ENCODE data around the gene DNAJB9.
"Not testable (repeated sequence)": the region's sequence is repeated elsewhere in the genome, so short reads cannot be mapped to it uniquely, and the experiment has no call there.

Gene DNAJB9

GRCh38 chr7:108569381-108570145 lies at the start of gene DNAJB9, which contains the start of gene THAP5:
Gene DNAJB9 (plus strand): TSS chr7:108569874. CDS start chr7:108571727, 1,853 bp downstream.
Gene THAP5 (minus strand): TSS chr7:108569706. CDS start chr7:108569569, 137 bp downstream.
- peak; percentile 98 to 100 for DNase-seq

- DNase-seq, result no peak
Observed at GRCh38 chr7:108522780-108523179, 46.9 kb upstream of the DNAJB9 start.

- DNase-seq, result peak in 1 of 2 donors; percentile 87
Observed at GRCh38 chr7:108525327-108525984, 44.2 kb upstream of the DNAJB9 start.

- DNase-seq, result peak; percentile 99 to 100
Observed at GRCh38 chr7:108525985-108526767, 43.5 kb upstream of the DNAJB9 start, which contains the start of gene PNPLA8. Gene PNPLA8 (minus strand): TSS chr7:108526135. CDS start chr7:108515491, 10,644 bp downstream.

- DNase-seq, result no peak
Observed at GRCh38 chr7:108526768-108527017, 43.0 kb upstream of the DNAJB9 start.

- DNase-seq, result no peak
Observed at GRCh38 chr7:108528183-108528712, 41.4 kb upstream of the DNAJB9 start.

- no peak for DNase-seq
Observed at GRCh38 chr7:108529341-108529740, 40.3 kb upstream of the DNAJB9 start.

- DNase-seq, result no peak
Observed at GRCh38 chr7:108533712-108534111, 36.0 kb upstream of the DNAJB9 start.

GRCh38 chr7:108535257-108535656 lies 34.4 kb upstream of the DNAJB9 start:
- DNase-seq, result no peak

- DNase-seq, result no peak
Observed at GRCh38 chr7:108535744-108536143, 33.9 kb upstream of the DNAJB9 start.

GRCh38 chr7:108537229-108537628 lies 32.4 kb upstream of the DNAJB9 start:
- DNase-seq, result no peak

GRCh38 chr7:108538236-108538635 lies 31.4 kb upstream of the DNAJB9 start:
- DNase-seq, result not testable (repeated sequence)

- not testable (repeated sequence) for DNase-seq
Observed at GRCh38 chr7:108538685-108539084, 31.0 kb upstream of the DNAJB9 start.

GRCh38 chr7:108541478-108541877 lies 28.2 kb upstream of the DNAJB9 start:
- no peak for DNase-seq

- not testable (repeated sequence) for DNase-seq
Observed at GRCh38 chr7:108548141-108548896, 21.4 kb upstream of the DNAJB9 start.

GRCh38 chr7:108556665-108557064 lies 13.0 kb upstream of the DNAJB9 start:
- not testable (repeated sequence) for DNase-seq

- no peak for DNase-seq
Observed at GRCh38 chr7:108557191-108557590, 12.5 kb upstream of the DNAJB9 start.

GRCh38 chr7:108557617-108558016 lies 12.1 kb upstream of the DNAJB9 start:
- no peak for DNase-seq

GRCh38 chr7:108559253-108559652 lies 10.4 kb upstream of the DNAJB9 start:
- DNase-seq, result no peak

GRCh38 chr7:108561047-108561619 lies 8.5 kb upstream of the DNAJB9 start:
- no peak for DNase-seq

GRCh38 chr7:108565987-108566386 lies 3.7 kb upstream of the DNAJB9 start:
- no peak for DNase-seq

- DNase-seq, result no peak
Observed at GRCh38 chr7:108568801-108569380, 783 bp upstream of the DNAJB9 start.

All from hippocampal formation (tissue), 2 donors.